ENCODE data around the gene NDC1. TPM values are rescaled to one million over a fixed set of nuclear protein-coding genes. Genes with fewer than 3 reads are reported as not detected.

The NDC1 gene
- total and polyA plus RNA-seq, 7 donors = 1.8 to 15.4 (median 9.6) TPM

DNA sequence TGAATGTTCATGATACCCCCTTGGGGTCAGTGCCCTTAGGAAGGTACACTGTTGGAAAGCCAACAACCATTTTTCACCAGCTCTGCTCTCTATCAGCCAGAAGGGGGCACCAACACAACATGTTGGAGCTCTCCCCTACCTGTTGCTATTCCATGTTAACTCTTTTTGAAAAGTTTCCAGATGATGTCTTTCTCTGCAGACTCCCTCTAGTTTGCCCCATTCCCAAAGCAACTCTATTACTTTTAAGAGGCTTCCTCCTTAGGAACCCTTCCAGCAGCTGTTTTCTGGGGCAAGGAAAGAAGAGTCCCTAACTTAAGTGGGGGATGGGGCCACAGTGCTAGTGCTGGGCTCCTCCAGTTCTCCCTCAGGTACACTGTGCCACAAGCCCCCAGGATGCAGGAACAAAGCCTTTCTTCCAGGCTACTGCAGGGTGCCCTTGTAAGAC, 22.9 kb upstream of the NDC1 start:
- H3K9me3 ChIP-seq = no peaks in the 10 kb centered on the region
- H3K4me1 ChIP-seq = no peaks in the 10 kb centered on the region
- intact Hi-C loops (cut with DNase I) = no loop called here
- no peak overlapping the region for H3K27ac ChIP-seq
- no peak overlapping the region for H3K4me3 ChIP-seq
- TF ChIP-seq POLR2A (IDR thresholded peaks at IDR 0.05) (no peak), EP300 (IDR thresholded peaks at IDR 0.05) (no peak), CTCF (IDR thresholded peaks at IDR 0.05) (peak; percentile 22 to 67 (median 42)), POLR2AphosphoS5 (IDR thresholded peaks at IDR 0.05) (no peak)
- H3K27me3 ChIP-seq = no peaks in the 10 kb centered on the region
- DNase-seq = no peak
- H3K36me3 ChIP-seq = peaks cover 28 to 82% (median 32%) of the 10 kb centered on the region in 4 donors

- Histone ChIP-seq H3K36me3 (peaks cover 8 to 53% (median 31%) of the 10 kb centered on the region in 4 donors), H3K4me3 (no peak overlapping the region), H3K27me3 (no peaks in the 10 kb centered on the region), H3K9me3 (no peaks in the 10 kb centered on the region), H3K4me1 (no peaks in the 10 kb centered on the region), H3K27ac (no peak overlapping the region)
- intact Hi-C loops (cut with DNase I) = no loop called here
- TF ChIP-seq POLR2A (IDR thresholded peaks at IDR 0.05) = no peak
- TF ChIP-seq POLR2AphosphoS5 (IDR thresholded peaks at IDR 0.05) = no peak
- no peak for TF ChIP-seq CTCF (IDR thresholded peaks at IDR 0.05)
- no peak for TF ChIP-seq EP300 (IDR thresholded peaks at IDR 0.05)
- WGBS, 2 donors = 93% methylated on average over 9 of the region's 9 CpGs
- DNase-seq = no peak
Observed at GRCh38 chr1:53851571-53852285, 13.6 kb upstream of the NDC1 start.

DNA sequence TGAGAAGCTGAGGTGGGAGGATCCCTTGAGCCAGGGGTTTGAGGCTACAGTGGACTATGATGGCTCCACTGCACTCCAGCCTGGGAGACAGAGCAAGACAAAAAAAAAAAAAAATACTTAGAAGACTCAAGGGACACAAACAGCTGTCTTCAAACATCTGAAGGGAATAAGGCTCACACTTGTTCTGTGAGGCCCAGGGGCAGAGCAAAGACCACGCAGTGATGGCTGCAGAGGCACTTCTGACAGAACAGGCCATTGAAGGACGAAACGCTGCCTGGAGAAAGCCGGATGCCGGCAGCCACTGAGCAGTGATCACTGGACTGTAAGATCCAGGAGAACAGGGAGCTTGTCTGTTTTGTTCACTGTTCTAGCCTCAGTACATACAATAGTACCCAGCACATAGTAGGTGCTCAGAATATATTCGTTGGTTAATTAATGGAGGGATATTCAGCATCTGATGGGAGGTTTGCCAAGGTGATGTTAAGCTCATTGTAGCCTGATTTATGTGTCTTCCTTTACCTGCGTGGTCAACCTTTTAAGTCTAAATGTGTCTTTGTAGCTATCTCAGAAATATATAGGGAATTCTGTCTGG, 12.1 kb upstream of the NDC1 start:
- Histone ChIP-seq H3K9me3 (no peaks in the 10 kb centered on the region), H3K27me3 (no peaks in the 10 kb centered on the region), H3K4me1 (no peaks in the 10 kb centered on the region), H3K27ac (no peak overlapping the region), H3K36me3 (peaks cover 0 to 38% (median 20%) of the 10 kb centered on the region in 4 donors), H3K4me3 (no peak overlapping the region)
- intact Hi-C loops (cut with DNase I) = no loop called here
- WGBS, 2 donors = 88 to 93% methylated on average over 7 of the region's 7 CpGs
- no peak for TF ChIP-seq EP300 (IDR thresholded peaks at IDR 0.05)
- no peak for TF ChIP-seq POLR2A (IDR thresholded peaks at IDR 0.05)
- no peak for TF ChIP-seq CTCF (IDR thresholded peaks at IDR 0.05)
- no peak for TF ChIP-seq POLR2AphosphoS5 (IDR thresholded peaks at IDR 0.05)
- DNase-seq = no peak

- no peak for DNase-seq
- intact Hi-C loops (cut with DNase I) = no loop called here
- Histone ChIP-seq H3K36me3 (peaks cover 0 to 16% (median 7%) of the 10 kb centered on the region in 4 donors), H3K4me3 (no peak overlapping the region), H3K4me1 (no peaks in the 10 kb centered on the region), H3K27me3 (no peaks in the 10 kb centered on the region), H3K27ac (no peak overlapping the region), H3K9me3 (peaks cover 0 to under 1% (median 0%) of the 10 kb centered on the region in 4 donors)
- WGBS, 2 donors = 91 to 96% methylated on average over 6 of the region's 6 CpGs
- no peak for TF ChIP-seq POLR2AphosphoS5 (IDR thresholded peaks at IDR 0.05)
Observed at GRCh38 chr1:53847980-53848379, 9.9 kb upstream of the NDC1 start.

DNA sequence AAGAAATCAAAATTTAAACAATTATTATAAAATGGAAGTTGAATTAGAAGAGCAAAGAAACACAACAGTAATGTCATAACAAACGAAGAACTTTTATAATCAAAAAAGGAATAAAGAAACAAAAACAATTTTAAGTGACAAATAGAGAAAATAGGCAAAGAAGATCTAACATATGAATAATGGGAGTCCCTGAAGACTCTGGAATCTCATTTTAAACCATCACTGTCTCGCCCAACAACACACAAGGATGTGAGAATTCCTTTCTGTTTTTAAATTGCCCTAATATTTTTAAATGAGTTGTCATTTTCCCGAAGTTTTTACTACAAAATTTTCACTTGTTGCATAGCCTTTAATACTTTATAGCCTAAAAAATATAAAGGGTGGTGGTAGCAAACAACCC, 4.3 kb upstream of the NDC1 start:
- peaks cover 0 to 7% (median 3%) of the 10 kb centered on the region in 4 donors for H3K9me3 ChIP-seq
- intact Hi-C loops (cut with DNase I) = no loop called here
- no peak for TF ChIP-seq CTCF (IDR thresholded peaks at IDR 0.05)
- TF ChIP-seq POLR2AphosphoS5 (IDR thresholded peaks at IDR 0.05) = no peak
- TF ChIP-seq POLR2A (IDR thresholded peaks at IDR 0.05) = no peak
- no peak for TF ChIP-seq EP300 (IDR thresholded peaks at IDR 0.05)
- peaks cover 0 to 8% (median 3%) of the 10 kb centered on the region in 4 donors for H3K4me1 ChIP-seq
- no peak overlapping the region for H3K27ac ChIP-seq
- DNase-seq = no peak
- WGBS, 2 donors = 88 to 92% methylated on average over 3 of the region's 3 CpGs
- no peaks in the 10 kb centered on the region for H3K27me3 ChIP-seq
- no peaks in the 10 kb centered on the region for H3K36me3 ChIP-seq
- H3K4me3 ChIP-seq = no peak overlapping the region

Data from sigmoid colon (tissue), 7 donors.